Measurements from ENCODE around the gene CLIP1.

GRCh38 chr12:122276242-122276641 is 146.2 kb downstream of the CLIP1 start:
- TF ChIP-seq TCF7L2 (IDR thresholded peaks at IDR 0.05; ENCODE audit: borderline replicate concordance, extremely low read depth, insufficient read depth, insufficient read length), result no peak
- TF ChIP-seq POLR2A (IDR thresholded peaks at IDR 0.05; ENCODE audit: borderline replicate concordance, extremely low read depth, insufficient read depth, insufficient read length), result no peak
- TF ChIP-seq, protein P1, sequence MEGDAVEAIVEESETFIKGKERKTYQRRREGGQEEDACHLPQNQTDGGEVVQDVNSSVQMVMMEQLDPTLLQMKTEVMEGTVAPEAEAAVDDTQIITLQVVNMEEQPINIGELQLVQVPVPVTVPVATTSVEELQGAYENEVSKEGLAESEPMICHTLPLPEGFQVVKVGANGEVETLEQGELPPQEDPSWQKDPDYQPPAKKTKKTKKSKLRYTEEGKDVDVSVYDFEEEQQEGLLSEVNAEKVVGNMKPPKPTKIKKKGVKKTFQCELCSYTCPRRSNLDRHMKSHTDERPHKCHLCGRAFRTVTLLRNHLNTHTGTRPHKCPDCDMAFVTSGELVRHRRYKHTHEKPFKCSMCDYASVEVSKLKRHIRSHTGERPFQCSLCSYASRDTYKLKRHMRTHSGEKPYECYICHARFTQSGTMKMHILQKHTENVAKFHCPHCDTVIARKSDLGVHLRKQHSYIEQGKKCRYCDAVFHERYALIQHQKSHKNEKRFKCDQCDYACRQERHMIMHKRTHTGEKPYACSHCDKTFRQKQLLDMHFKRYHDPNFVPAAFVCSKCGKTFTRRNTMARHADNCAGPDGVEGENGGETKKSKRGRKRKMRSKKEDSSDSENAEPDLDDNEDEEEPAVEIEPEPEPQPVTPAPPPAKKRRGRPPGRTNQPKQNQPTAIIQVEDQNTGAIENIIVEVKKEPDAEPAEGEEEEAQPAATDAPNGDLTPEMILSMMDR (IDR thresholded peaks at IDR 0.05 in 2 of 3, conservative IDR thresholded peaks at IDR 0.05 in 1 of 3; ENCODE audit: borderline replicate concordance in 1 of 3, insufficient read depth in 1 of 3, low read depth in 2 of 3, low read length in 2 of 3), result no peak
- TF ChIP-seq REST (IDR thresholded peaks at IDR 0.05; ENCODE audit: low read depth), result no peak
- TF ChIP-seq SP1 (IDR thresholded peaks at IDR 0.05; ENCODE audit: low read depth), result no peak
- no peak for TF ChIP-seq FOSL1 (IDR thresholded peaks at IDR 0.05; ENCODE audit: low read depth)
- TF ChIP-seq EZH2 (IDR thresholded peaks at IDR 0.05), result no peak
- no peak for TF ChIP-seq POLR2AphosphoS5 (IDR thresholded peaks at IDR 0.05; ENCODE audit: low read depth, low read length)
- TF ChIP-seq RAD21 (IDR thresholded peaks at IDR 0.05; ENCODE audit: low read depth), result no peak
- no peak for TF ChIP-seq ELF1 (IDR thresholded peaks at IDR 0.05; ENCODE audit: borderline replicate concordance, low read depth)
- no peak for TF ChIP-seq CBX3 (IDR thresholded peaks at IDR 0.05; ENCODE audit: low read depth)

All from HCT116 (cell line).